H9 (cell line): Measurements from ENCODE around the gene IRF4. TPM values are rescaled to one million over a fixed set of nuclear protein-coding genes. Genes with fewer than 3 reads are reported as not detected.

Source experiments
- DNase-seq: peaks from one replicate; pipeline ENCODE4 v3.0.0-alpha.2; 2017
- H2AFZ ChIP-seq: one replicate; pipeline ENCODE4 v1.6.1; 2013; ENCODE audit warnings: mild to moderate bottlenecking, low read length, control low read depth, moderate library complexity
- H2AK5ac ChIP-seq: 2 replicates; pipeline ENCODE4 v1.6.1; 2013; ENCODE audit warnings: low read length, control low read depth, mixed read lengths; ENCODE audit not compliant: insufficient read length
- H2BK120ac ChIP-seq: one replicate; pipeline ENCODE4 v1.6.1; 2013; ENCODE audit warnings: low read depth, mild to moderate bottlenecking, low read length, control low read depth, inconsistent platforms; ENCODE audit not compliant: poor library complexity, severe bottlenecking
- H2BK12ac ChIP-seq: 2 replicates; pipeline ENCODE4 v1.6.1; 2013; ENCODE audit warnings: low read length, control low read depth, mixed read lengths, low read depth; ENCODE audit not compliant: insufficient read length
- H2BK15ac ChIP-seq: 2 replicates; pipeline ENCODE4 v1.6.1; 2013; ENCODE audit warnings: low read depth, low read length, control low read depth
- H2BK20ac ChIP-seq: one replicate; pipeline ENCODE4 v1.6.1; 2013; ENCODE audit warnings: low read depth, mild to moderate bottlenecking, low read length, control low read depth, inconsistent platforms; ENCODE audit not compliant: poor library complexity, severe bottlenecking
- H2BK5ac ChIP-seq: 2 replicates; pipeline ENCODE4 v1.6.1; 2013; ENCODE audit warnings: low read length, control low read depth, mixed read lengths; ENCODE audit not compliant: insufficient read length
- H3K14ac ChIP-seq: 2 replicates; pipeline ENCODE4 v1.6.1; 2013; ENCODE audit warnings: low read length, control low read depth; ENCODE audit not compliant: insufficient read depth
- H3K18ac ChIP-seq: 2 replicates; pipeline ENCODE4 v1.6.1; 2013; ENCODE audit warnings: low read depth, mild to moderate bottlenecking, mixed read lengths, low read length, control low read depth; ENCODE audit not compliant: insufficient read length
- H3K23ac ChIP-seq: 2 replicates; pipeline ENCODE4 v1.6.1; 2013; ENCODE audit warnings: low read length, control low read depth, mixed read lengths, low read depth; ENCODE audit not compliant: insufficient read length
- H3K23me2 ChIP-seq: 2 replicates; pipeline ENCODE4 v1.6.1; 2013; ENCODE audit warnings: low read depth, mild to moderate bottlenecking, mixed read lengths, low read length, control low read depth; ENCODE audit not compliant: insufficient read length, poor library complexity, severe bottlenecking
- H3K27ac ChIP-seq: 2 replicates; pipeline ENCODE4 v1.5.1; 2013; ENCODE audit warnings: low read length, control low read depth, mixed read lengths, low read depth; ENCODE audit not compliant: insufficient read length
- H3K27me3 ChIP-seq: 2 replicates; pipeline ENCODE4 v1.6.1; 2013; ENCODE audit warnings: low read length, control low read depth, inconsistent platforms; ENCODE audit not compliant: insufficient read depth
- H3K4ac ChIP-seq: 2 replicates; pipeline ENCODE4 v1.6.1; 2013; ENCODE audit warnings: low read depth, mild to moderate bottlenecking, control low read depth, inconsistent platforms, low read length, moderate library complexity
- H3K4me1 ChIP-seq: 2 replicates; pipeline ENCODE4 v1.6.1; 2013; ENCODE audit warnings: low read length, control low read depth, inconsistent platforms; ENCODE audit not compliant: insufficient read depth
- H3K4me2 ChIP-seq: 2 replicates; pipeline ENCODE4 v1.6.1; 2013; ENCODE audit warnings: low read length, control low read depth, mixed read lengths; ENCODE audit not compliant: insufficient read length, insufficient read depth
- H3K56ac ChIP-seq: 2 replicates; pipeline ENCODE4 v1.6.1; 2013; ENCODE audit warnings: low read depth, mild to moderate bottlenecking, mixed read lengths, low read length, control low read depth; ENCODE audit not compliant: insufficient read length
- H3K79me1 ChIP-seq: 2 replicates; pipeline ENCODE4 v1.6.1; 2013; ENCODE audit warnings: low read depth, mild to moderate bottlenecking, moderate library complexity, low read length, control low read depth, inconsistent platforms; ENCODE audit not compliant: insufficient read depth, poor library complexity, severe bottlenecking
- H3K79me2 ChIP-seq: 2 replicates; pipeline ENCODE4 v1.6.1; 2013; ENCODE audit warnings: low read length, control low read depth, inconsistent platforms; ENCODE audit not compliant: insufficient read depth
- H3K9ac ChIP-seq: 2 replicates; pipeline ENCODE4 v1.6.1; 2013; ENCODE audit warnings: low read length, control low read depth, mixed read lengths; ENCODE audit not compliant: insufficient read length; ENCODE audit errors: extremely low read depth
- H3K9me3 ChIP-seq: one replicate; pipeline ENCODE4 v1.6.1; 2013; ENCODE audit warnings: low read depth, low read length, inconsistent platforms; ENCODE audit not compliant: control insufficient read depth
- H3T11ph ChIP-seq: one replicate; pipeline ENCODE4 v1.6.1; 2013; ENCODE audit warnings: mild to moderate bottlenecking, low read length, control low read depth, inconsistent platforms
- H4K20me1 ChIP-seq: one replicate; pipeline ENCODE4 v1.6.1; 2013; ENCODE audit not compliant: control insufficient read depth, insufficient read length, insufficient read depth
- H4K5ac ChIP-seq: 2 replicates; pipeline ENCODE4 v1.6.1; 2013; ENCODE audit warnings: low read depth, mild to moderate bottlenecking, mixed read lengths, low read length, control low read depth; ENCODE audit not compliant: insufficient read length
- H4K8ac ChIP-seq: replicated peaks from 2 replicates; pipeline ENCODE4 v1.6.1; 2013; ENCODE audit warnings: low read length, control low read depth, mixed read lengths, low read depth; ENCODE audit not compliant: insufficient read length
- H4K91ac ChIP-seq: 2 replicates; pipeline ENCODE4 v1.6.1; 2013; ENCODE audit warnings: low read depth, mild to moderate bottlenecking, moderate library complexity, mixed read lengths, low read length, control low read depth; ENCODE audit not compliant: insufficient read length
- H3K27ac Mint-ChIP-seq, 3 experiments: 2 replicates in 2 of 3; 3 replicates in 1 of 3; pipeline ENCODE4 v1.8.0; 2020 to 2021; ENCODE audit warnings: mixed read lengths in 3 of 3, mild to moderate bottlenecking in 1 of 3, moderate library complexity in 1 of 3
- H3K27me3 Mint-ChIP-seq: 2 replicates; pipeline ENCODE4 v1.8.0; 2021; ENCODE audit warnings: low read depth, mild to moderate bottlenecking, moderate library complexity, mixed read lengths
- H3K36me3 Mint-ChIP-seq, 3 experiments: 2 replicates in 2 of 3; 3 replicates in 1 of 3; pipeline ENCODE4 v1.8.0; 2020 to 2021; ENCODE audit warnings: low read depth in 3 of 3, mixed read lengths in 3 of 3; ENCODE audit not compliant: insufficient read depth in 1 of 3
- H3K4me1 Mint-ChIP-seq, 2 experiments: 2 replicates each; pipeline ENCODE4 v1.8.0; 2020; ENCODE audit warnings: mixed read lengths in 2 of 2
- H3K4me3 Mint-ChIP-seq, 2 experiments: 2 replicates in 1 of 2; 3 replicates in 1 of 2; pipeline ENCODE4 v1.8.0; 2020 to 2021; ENCODE audit warnings: mild to moderate bottlenecking in 2 of 2, mixed read lengths in 2 of 2, moderate library complexity in 1 of 2
- H3K9me3 Mint-ChIP-seq, 2 experiments: 2 replicates in 1 of 2; 3 replicates in 1 of 2; pipeline ENCODE4 v1.8.0; 2020; ENCODE audit warnings: mild to moderate bottlenecking in 2 of 2, mixed read lengths in 2 of 2, moderate library complexity in 1 of 2
- WGBS: extraction: QIAGEN DNeasy Blood & Tissue Kit; methylation state at CpG from one replicate; pipeline ENCODE4 v1.1.7; 2013; ENCODE audit warnings: missing lambda C conversion rate, low lambda C conversion rate, mixed read lengths; ENCODE audit not compliant: insufficient read length; ENCODE audit errors: extremely low coverage; 5-methylcytosine and 5-hydroxymethylcytosine counted together
- total RNA-seq: library from RNA; stranded (reverse); gene quantifications from 2 replicates; pipeline ENCODE4 v1.2.1, GENCODE V29; 2021
- TF ChIP-seq, protein P1 (sequence below): fragments of 200-600 bp; sonication (generic); conservative IDR thresholded peaks from 3 replicates; pipeline ENCODE4 v1.8.0; 2021; ENCODE audit warnings: antibody characterized with exemption, mild to moderate bottlenecking

Gene IRF4
- total RNA-seq, 1 experiment from 2014 or later = 0.31 TPM

- Histone ChIP-seq H3K79me2 (no peaks in the 10 kb centered on the region), H2BK20ac (no peak overlapping the region), H3K27ac (no peak overlapping the region), H3K23me2 (no peaks in the 10 kb centered on the region), H2AFZ (no peak overlapping the region), H2BK15ac (no peak overlapping the region), H3T11ph (no peak overlapping the region), H2BK120ac (no peak overlapping the region), H3K4me1 (no peaks in the 10 kb centered on the region), H2BK12ac (no peak overlapping the region), H2AK5ac (no peak overlapping the region), H3K4ac (no peak overlapping the region), H4K91ac (no peak overlapping the region), H3K18ac (no peak overlapping the region), H4K20me1 (no peaks in the 10 kb centered on the region), H3K9me3 (peaks cover 77% of the 10 kb centered on the region), H3K27me3 (no peaks in the 10 kb centered on the region), H4K8ac (no peak overlapping the region), H3K56ac (no peak overlapping the region), H3K79me1 (no peaks in the 10 kb centered on the region), H3K4me2 (no peak overlapping the region), H3K14ac (no peak overlapping the region), H3K23ac (no peak overlapping the region), H3K9ac (no peak overlapping the region), H4K5ac (no peak overlapping the region), H2BK5ac (no peak overlapping the region)
- DNase-seq = no peak
- Mint-ChIP-seq H3K4me3 (no peak overlapping the region), H3K36me3 (peaks cover 7 to 18% (median 16%) of the 10 kb centered on the region in 3 experiments), H3K9me3 (peaks cover 91 to 99% of the 10 kb centered on the region in 2 experiments), H3K27me3 (peaks cover 7% of the 10 kb centered on the region), H3K27ac (peak overlapping the region in 2 of 3 experiments; percentile 27 to 29; a peak in 1 of 7 replicates), H3K4me1 (0 out of 4 replicates have a peak, but pooled peaks cover 0 to 2% of the 10 kb centered on the region in 2 experiments)
- WGBS = no CpG with 5 or more reads among the region's 12 CpGs
- TF ChIP-seq, protein P1, sequence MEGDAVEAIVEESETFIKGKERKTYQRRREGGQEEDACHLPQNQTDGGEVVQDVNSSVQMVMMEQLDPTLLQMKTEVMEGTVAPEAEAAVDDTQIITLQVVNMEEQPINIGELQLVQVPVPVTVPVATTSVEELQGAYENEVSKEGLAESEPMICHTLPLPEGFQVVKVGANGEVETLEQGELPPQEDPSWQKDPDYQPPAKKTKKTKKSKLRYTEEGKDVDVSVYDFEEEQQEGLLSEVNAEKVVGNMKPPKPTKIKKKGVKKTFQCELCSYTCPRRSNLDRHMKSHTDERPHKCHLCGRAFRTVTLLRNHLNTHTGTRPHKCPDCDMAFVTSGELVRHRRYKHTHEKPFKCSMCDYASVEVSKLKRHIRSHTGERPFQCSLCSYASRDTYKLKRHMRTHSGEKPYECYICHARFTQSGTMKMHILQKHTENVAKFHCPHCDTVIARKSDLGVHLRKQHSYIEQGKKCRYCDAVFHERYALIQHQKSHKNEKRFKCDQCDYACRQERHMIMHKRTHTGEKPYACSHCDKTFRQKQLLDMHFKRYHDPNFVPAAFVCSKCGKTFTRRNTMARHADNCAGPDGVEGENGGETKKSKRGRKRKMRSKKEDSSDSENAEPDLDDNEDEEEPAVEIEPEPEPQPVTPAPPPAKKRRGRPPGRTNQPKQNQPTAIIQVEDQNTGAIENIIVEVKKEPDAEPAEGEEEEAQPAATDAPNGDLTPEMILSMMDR = no peak
Measured at GRCh38 chr6:357261-357790, 34.2 kb upstream of the IRF4 start.
